ENCODE results near the gene EEF1E1. TPM values are rescaled to one million over a fixed set of nuclear protein-coding genes. Genes with fewer than 3 reads are reported as not detected.
A peak's percentile ranks its signal among the peaks of the same experiment; 100 is the strongest.

EEF1E1 gene
- total RNA-seq, 1 donor from 2014 or later, result 15.5 TPM

DNA sequence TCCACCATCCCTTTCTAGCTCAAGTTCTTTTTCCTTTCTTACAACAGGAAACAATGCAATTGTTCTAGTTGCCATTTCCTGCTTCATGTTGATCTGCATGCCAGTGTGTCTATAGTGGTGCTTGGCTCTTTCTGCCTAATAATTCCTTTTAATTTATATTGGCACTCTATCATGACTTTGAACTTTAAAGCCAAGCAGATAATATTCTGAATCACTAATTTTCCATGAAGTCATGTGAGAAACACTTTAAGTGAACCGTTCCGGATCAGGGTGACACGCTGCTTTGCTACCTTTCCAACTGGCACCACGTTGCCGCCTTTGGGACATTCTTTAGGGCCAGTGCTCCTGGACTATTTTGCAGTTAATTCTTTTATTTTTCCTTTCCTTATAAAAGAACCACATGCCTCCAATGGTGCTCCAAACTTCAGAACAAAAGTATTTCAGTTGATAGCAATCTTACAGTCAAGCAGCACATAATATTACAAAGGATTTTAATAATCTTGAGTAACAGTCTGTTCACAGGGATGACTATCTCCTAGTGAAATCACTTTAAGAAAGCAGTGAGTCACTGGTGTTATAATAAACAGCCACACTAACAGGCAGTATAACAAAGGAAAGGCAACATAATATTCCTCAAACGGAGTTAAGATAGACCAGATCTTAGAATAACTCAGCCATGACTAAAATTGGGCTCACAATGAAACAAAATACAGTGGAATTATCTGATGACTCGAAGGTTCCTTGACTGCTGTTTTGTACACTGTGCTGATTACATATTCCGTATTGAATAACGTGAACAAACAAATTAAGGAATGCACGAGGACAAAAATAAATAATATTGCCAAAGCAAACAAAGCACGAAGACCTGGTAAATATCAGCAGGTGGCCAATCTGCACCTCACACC is 19.1 kb downstream of the EEF1E1 start:
- Histone ChIP-seq H3K36me3 (peaks cover 23% of the 10 kb centered on the region), H3K9me3 (replicated peaks) (no peaks in the 10 kb centered on the region), H3K4me3 (no peak overlapping the region), H3K27me3 (ENCODE audit: low read depth) (no peaks in the 10 kb centered on the region), H3K27ac (replicated peaks) (peak overlapping the region; percentile 10), H3K4me1 (peaks cover 14% of the 10 kb centered on the region)
- no peak for DNase-seq
- TF ChIP-seq, protein P1, sequence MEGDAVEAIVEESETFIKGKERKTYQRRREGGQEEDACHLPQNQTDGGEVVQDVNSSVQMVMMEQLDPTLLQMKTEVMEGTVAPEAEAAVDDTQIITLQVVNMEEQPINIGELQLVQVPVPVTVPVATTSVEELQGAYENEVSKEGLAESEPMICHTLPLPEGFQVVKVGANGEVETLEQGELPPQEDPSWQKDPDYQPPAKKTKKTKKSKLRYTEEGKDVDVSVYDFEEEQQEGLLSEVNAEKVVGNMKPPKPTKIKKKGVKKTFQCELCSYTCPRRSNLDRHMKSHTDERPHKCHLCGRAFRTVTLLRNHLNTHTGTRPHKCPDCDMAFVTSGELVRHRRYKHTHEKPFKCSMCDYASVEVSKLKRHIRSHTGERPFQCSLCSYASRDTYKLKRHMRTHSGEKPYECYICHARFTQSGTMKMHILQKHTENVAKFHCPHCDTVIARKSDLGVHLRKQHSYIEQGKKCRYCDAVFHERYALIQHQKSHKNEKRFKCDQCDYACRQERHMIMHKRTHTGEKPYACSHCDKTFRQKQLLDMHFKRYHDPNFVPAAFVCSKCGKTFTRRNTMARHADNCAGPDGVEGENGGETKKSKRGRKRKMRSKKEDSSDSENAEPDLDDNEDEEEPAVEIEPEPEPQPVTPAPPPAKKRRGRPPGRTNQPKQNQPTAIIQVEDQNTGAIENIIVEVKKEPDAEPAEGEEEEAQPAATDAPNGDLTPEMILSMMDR (IDR thresholded peaks at IDR 0.05; ENCODE audit: borderline replicate concordance), result no peak
- intact Hi-C loops (cut with micrococcal nuclease), result no loop called here

DNA sequence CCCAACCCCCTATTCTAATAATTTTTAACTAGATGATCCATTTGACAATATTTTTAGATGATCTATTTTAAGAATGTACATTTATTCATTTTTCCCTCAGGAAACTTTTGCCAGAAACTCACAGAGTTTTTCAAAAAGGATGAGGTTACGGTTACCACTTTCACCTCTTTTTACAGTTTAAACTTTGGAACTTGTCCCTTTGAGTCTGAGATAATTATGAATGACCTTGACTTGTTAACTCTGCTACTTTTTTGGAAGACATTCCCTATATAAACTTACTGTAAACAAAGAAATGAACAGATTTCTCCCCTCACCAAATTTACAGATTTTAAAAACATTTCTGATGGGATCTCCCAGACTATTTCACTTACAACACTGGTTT is 19.8 kb downstream of the EEF1E1 start:
- H3K27ac ChIP-seq (replicated peaks), result no peak overlapping the region
- no peak overlapping the region for H3K4me3 ChIP-seq

DNA sequence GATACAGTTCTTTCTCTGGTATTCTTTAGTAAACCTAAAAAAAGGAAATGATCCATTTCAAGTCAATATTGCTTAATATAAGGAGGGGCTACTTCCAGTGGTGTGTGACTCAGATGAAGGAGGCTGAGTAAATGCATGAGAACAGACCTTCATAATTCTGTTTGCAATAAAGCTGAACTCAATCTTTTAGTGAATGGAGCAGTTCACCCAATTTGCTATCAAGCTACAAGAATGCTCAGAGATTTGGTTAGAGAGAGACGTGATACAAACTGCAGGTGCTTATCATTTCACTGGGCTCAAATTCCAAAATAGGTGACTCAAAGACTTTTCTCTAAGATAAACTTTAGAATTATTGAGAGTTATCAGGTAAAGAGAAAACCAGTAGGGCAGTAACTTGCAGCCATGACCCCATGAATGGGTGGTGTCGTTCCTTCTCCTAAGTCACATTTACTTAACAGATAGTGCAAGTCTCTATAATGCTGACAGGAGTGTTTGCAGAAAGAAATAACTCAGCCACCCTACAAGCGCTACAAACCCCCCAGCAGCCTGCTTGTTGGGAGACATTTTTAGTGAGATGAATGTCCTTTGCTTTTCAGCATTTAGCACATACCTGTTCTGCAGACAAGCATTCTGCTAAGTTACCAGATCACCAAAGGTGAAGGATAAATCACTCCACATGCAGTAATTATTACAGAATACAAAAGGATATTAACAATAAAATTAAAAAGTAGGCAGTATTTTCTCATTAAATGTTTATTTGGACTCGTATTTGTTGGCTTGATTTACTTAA is 21.8 kb downstream of the EEF1E1 start:
- Histone ChIP-seq H3K27me3 (ENCODE audit: low read depth) (no peaks in the 10 kb centered on the region), H3K4me3 (no peak overlapping the region), H3K4me1 (peaks cover 14% of the 10 kb centered on the region), H3K36me3 (peaks cover 4% of the 10 kb centered on the region), H3K9me3 (replicated peaks) (no peaks in the 10 kb centered on the region), H3K27ac (replicated peaks) (no peak overlapping the region)
- intact Hi-C loops (cut with micrococcal nuclease), result no loop called here
- no peak for DNase-seq
- TF ChIP-seq, protein P1 (IDR thresholded peaks at IDR 0.05; ENCODE audit: borderline replicate concordance), result no peak

More for the DNA sequence above, 19.8 kb downstream of the EEF1E1 start:
- TF ChIP-seq, protein P1 (IDR thresholded peaks at IDR 0.05; ENCODE audit: borderline replicate concordance), result no peak
- Histone ChIP-seq H3K36me3 (peaks cover 18% of the 10 kb centered on the region), H3K27me3 (ENCODE audit: low read depth) (no peaks in the 10 kb centered on the region), H3K4me1 (peaks cover 14% of the 10 kb centered on the region), H3K9me3 (replicated peaks) (no peaks in the 10 kb centered on the region)
- intact Hi-C loops (cut with micrococcal nuclease), result no loop called here
- no peak for DNase-seq

DNA sequence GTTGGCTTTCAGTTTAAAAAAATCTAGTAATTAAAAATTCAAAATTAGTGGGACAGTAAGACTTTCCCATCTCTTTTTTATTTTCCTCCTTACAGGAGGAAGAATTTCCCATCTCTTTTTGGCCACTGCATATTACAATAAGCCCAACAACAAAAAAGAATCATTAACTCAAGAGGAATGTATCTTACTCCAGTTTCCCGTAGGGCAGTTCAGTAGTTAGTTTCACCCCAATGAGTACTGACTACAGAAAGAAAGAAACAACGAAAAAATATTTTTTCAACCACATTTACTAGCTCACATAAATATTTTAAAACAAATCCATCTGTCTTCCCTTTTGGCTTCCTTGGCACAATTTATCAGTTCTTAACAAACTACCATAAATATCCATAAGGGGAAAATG is 23.2 kb downstream of the EEF1E1 start:
- Histone ChIP-seq H3K9me3 (replicated peaks) (no peaks in the 10 kb centered on the region), H3K4me3 (no peak overlapping the region), H3K36me3 (peaks cover 4% of the 10 kb centered on the region), H3K27ac (replicated peaks) (no peak overlapping the region), H3K4me1 (peaks cover 22% of the 10 kb centered on the region), H3K27me3 (ENCODE audit: low read depth) (no peaks in the 10 kb centered on the region)
- no peak for DNase-seq
- intact Hi-C loops (cut with micrococcal nuclease), result no loop called here
- TF ChIP-seq, protein P1 (IDR thresholded peaks at IDR 0.05; ENCODE audit: borderline replicate concordance), result no peak

DNA sequence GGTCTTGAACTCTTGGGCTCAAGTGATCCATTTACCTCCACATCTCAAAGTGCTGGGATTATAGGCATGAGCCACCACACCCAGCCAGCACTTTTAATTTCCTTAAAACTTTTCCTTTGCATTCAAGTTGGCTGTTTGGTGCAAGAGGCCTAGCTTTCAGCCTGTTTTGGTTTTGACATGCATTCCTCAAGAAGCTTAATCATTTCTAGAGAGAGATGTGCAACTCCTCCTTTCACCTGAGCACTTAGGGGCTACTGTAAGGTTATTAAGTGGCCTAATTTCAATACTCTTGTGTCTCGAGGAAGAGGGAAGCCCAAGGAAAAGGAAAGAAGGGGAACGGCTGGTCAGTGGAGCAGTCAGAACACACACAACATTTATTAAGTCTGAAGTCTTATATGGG is 24.4 kb downstream of the EEF1E1 start:
- Histone ChIP-seq H3K4me1 (peaks cover 18% of the 10 kb centered on the region), H3K27ac (replicated peaks) (no peak overlapping the region), H3K9me3 (replicated peaks) (no peaks in the 10 kb centered on the region), H3K4me3 (no peak overlapping the region), H3K36me3 (peaks cover 4% of the 10 kb centered on the region), H3K27me3 (ENCODE audit: low read depth) (no peaks in the 10 kb centered on the region)
- intact Hi-C loops (cut with micrococcal nuclease), result no loop called here
- TF ChIP-seq, protein P1 (IDR thresholded peaks at IDR 0.05; ENCODE audit: borderline replicate concordance), result no peak
- no peak for DNase-seq
